Measurements from ENCODE around the gene FBLN2. TPM values are rescaled to one million over a fixed set of nuclear protein-coding genes. Genes with fewer than 3 reads are reported as not detected.

FBLN2 gene
- polyA plus RNA-seq, 1 of the 3 experiments (the other 2 are of a cell fraction), result 5.2 TPM

DNA sequence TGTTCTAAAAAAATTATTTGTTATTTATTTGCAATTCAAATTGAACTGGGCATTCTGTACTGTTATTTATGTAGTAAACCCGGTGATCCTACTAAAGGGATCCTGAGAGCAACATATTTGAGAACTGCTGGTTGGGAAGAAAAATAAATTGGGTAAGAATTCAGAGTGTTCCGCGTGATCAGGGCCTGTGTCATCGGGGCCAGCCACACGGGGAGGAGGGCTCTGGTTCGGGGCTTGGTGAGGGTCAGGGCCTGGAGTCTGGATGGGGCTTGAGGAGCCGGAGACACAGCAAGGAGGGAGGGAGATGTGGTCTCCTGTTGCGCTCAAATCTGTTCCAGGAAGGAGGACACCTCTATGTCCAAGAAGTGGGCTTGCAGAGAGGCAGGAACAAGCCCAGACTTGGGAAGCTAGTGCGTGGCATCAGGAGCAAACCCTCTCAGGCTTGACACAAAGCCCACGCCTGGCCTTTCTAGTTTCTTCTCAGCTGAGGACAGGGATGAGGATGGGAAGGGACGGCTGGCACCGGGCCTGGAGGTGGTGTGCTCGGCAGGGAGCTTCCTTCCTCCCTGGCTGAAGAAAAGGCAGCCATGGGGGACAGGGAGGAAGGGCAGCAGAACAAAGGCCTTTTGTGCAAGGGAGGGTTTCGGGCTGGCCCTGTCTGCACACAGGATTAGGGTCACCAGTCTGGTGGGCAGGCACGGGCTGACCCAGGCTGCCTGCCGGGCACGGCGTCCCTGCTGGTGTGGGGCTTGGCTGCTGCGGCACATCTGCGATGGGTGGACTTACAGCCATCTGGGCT lies 22.9 kb upstream of the FBLN2 start:
- no peaks in the 10 kb centered on the region for H4K20me1 ChIP-seq (ENCODE audit: insufficient read depth)
- CTCF ChIA-PET, result interaction anchor here (0.8 to 1.8 kb wide), 7 partner anchors 10 to 433 kb away, joined by 3 to 12 read pairs (median 4); no protein-coding TSS in a partner anchor
- H3K79me2 ChIP-seq (ENCODE audit: insufficient read depth), result no peaks in the 10 kb centered on the region
- no peaks in the 10 kb centered on the region for H3F3A ChIP-seq (replicated peaks; ENCODE audit: insufficient read depth)
- H3K9ac ChIP-seq, result no peak overlapping the region
- no peak overlapping the region for H3K4me2 ChIP-seq
- no peaks in the 10 kb centered on the region for H3K9me3 ChIP-seq
- H3K9me2 ChIP-seq, result no peaks in the 10 kb centered on the region
- peak overlapping the region; percentile 78; the same call in 1 of the 2 replicates for H2AFZ ChIP-seq (ENCODE audit: low read depth)
- H3K27ac ChIP-seq (ENCODE audit: low read depth in 2 of 2, low read length in 1 of 2), result peak overlapping the region in 1 of 2 experiments; percentile 56; a peak in 2 of 4 replicates
- H3K4me3 ChIP-seq (ENCODE audit: low read depth in 2 of 2, low read length in 1 of 2), result no peak overlapping the region
- 83% methylated on average over 16 of the region's 20 CpGs for WGBS (ENCODE audit: low lambda C conversion rate)
- no peaks in the 10 kb centered on the region for H3K27me3 ChIP-seq (ENCODE audit: insufficient read depth)
- no peaks in the 10 kb centered on the region for H3K36me3 ChIP-seq (replicated peaks in 1 of 2; ENCODE audit: control insufficient read depth in 1 of 2, insufficient read depth in 2 of 2, low read length in 1 of 2)
- peaks cover 0 to 21% of the 10 kb centered on the region in 2 experiments; a peak in 3 of 4 replicates for H3K4me1 ChIP-seq (ENCODE audit: control insufficient read depth in 1 of 2, insufficient read depth in 2 of 2, low read depth in 1 of 2, low read length in 1 of 2)
- TF ChIP-seq YY1 (IDR thresholded peaks at IDR 0.05; ENCODE audit: low read depth) (no peak), POLR2AphosphoS5 (IDR thresholded peaks at IDR 0.05; ENCODE audit: low read depth, low read length) (no peak), CHD2 (IDR thresholded peaks at IDR 0.05; ENCODE audit: low read length, partially characterized antibody) (no peak), TCF12 (IDR thresholded peaks at IDR 0.05) (no peak), NRF1 (IDR thresholded peaks at IDR 0.05; ENCODE audit: low read depth, low read length) (no peak), FOSL2 (IDR thresholded peaks at IDR 0.05; ENCODE audit: borderline replicate concordance, low read depth) (no peak), FOXM1 (IDR thresholded peaks at IDR 0.05; ENCODE audit: low read depth) (no peak)
- no peak for DNase-seq
- POLR2A ChIA-PET, result interaction anchor here (0.8 to 1.4 kb wide), 2 partner anchors 10 to 38 kb away, joined by 3 to 4 read pairs; no protein-coding TSS in a partner anchor

DNA sequence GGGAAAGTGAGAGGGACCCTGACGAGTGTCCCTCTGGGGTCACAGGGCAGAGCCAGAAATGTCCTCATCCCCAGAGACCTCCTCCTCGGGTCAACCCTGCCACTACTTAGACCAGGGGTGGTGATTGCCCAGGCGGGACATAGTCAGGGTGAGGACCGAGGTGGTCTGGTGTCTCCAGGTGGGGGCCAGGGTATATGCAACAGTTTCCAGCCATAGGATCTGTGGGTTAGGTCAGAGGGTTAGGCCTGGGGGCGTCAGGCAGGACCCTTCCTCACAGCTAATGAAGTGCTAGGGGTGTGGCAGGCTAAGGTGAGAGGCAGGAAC lies 22.3 kb upstream of the FBLN2 start:
- CTCF ChIA-PET, result interaction anchor here (0.8 to 1.0 kb wide), 2 partner anchors 27 to 124 kb away, joined by 3 to 4 read pairs; no protein-coding TSS in a partner anchor
- POLR2A ChIA-PET, result interaction anchor here (1.4 kb wide), 1 partner anchor 37 kb away, joined by 4 read pairs; no protein-coding TSS in a partner anchor
- Histone ChIP-seq H3K27me3 (ENCODE audit: insufficient read depth) (no peaks in the 10 kb centered on the region), H3K9me2 (no peaks in the 10 kb centered on the region), H3K27ac (ENCODE audit: low read depth in 2 of 2, low read length in 1 of 2) (no peak overlapping the region; a peak in 1 of 4 replicates), H3F3A (replicated peaks; ENCODE audit: insufficient read depth) (no peaks in the 10 kb centered on the region), H4K20me1 (ENCODE audit: insufficient read depth) (no peaks in the 10 kb centered on the region), H3K4me2 (no peak overlapping the region), H3K9ac (no peak overlapping the region), H3K4me1 (ENCODE audit: control insufficient read depth in 1 of 2, insufficient read depth in 2 of 2, low read depth in 1 of 2, low read length in 1 of 2) (peaks cover 0 to 21% of the 10 kb centered on the region in 2 experiments; a peak in 3 of 4 replicates), H3K9me3 (no peaks in the 10 kb centered on the region), H3K36me3 (replicated peaks in 1 of 2; ENCODE audit: control insufficient read depth in 1 of 2, insufficient read depth in 2 of 2, low read length in 1 of 2) (no peaks in the 10 kb centered on the region), H3K4me3 (ENCODE audit: low read depth in 2 of 2, low read length in 1 of 2) (no peak overlapping the region), H2AFZ (ENCODE audit: low read depth) (no peak overlapping the region), H3K79me2 (ENCODE audit: insufficient read depth) (no peaks in the 10 kb centered on the region)
- WGBS (ENCODE audit: low lambda C conversion rate), result 64% methylated on average over 5 of the region's 5 CpGs
- no peak for TF ChIP-seq JUND (IDR thresholded peaks at IDR 0.05)
- no peak for TF ChIP-seq TAF1 (IDR thresholded peaks at IDR 0.05; ENCODE audit: borderline replicate concordance, low read depth, low read length)
- TF ChIP-seq TEAD4 (IDR thresholded peaks at IDR 0.05; ENCODE audit: borderline replicate concordance, insufficient read depth), result no peak
- TF ChIP-seq FOXJ3 (CRISPR knock-in tag; IDR thresholded peaks at IDR 0.05), result no peak
- TF ChIP-seq EZH2phosphoT487 (IDR thresholded peaks at IDR 0.05; ENCODE audit: borderline replicate concordance, low read depth), result no peak
- no peak for TF ChIP-seq POLR2AphosphoS5 (IDR thresholded peaks at IDR 0.05; ENCODE audit: low read depth, low read length)
- TF ChIP-seq, protein P1, sequence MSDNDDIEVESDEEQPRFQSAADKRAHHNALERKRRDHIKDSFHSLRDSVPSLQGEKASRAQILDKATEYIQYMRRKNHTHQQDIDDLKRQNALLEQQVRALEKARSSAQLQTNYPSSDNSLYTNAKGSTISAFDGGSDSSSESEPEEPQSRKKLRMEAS (IDR thresholded peaks at IDR 0.05; ENCODE audit: low read depth), result no peak
- TF ChIP-seq, protein P2, sequence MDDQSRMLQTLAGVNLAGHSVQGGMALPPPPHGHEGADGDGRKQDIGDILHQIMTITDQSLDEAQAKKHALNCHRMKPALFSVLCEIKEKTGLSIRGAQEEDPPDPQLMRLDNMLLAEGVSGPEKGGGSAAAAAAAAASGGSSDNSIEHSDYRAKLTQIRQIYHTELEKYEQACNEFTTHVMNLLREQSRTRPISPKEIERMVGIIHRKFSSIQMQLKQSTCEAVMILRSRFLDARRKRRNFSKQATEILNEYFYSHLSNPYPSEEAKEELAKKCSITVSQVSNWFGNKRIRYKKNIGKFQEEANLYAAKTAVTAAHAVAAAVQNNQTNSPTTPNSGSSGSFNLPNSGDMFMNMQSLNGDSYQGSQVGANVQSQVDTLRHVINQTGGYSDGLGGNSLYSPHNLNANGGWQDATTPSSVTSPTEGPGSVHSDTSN (IDR thresholded peaks at IDR 0.05), result no peak
- no peak for TF ChIP-seq EP300 (IDR thresholded peaks at IDR 0.05; ENCODE audit: borderline replicate concordance in 1 of 2, low read depth in 1 of 2, low read length in 1 of 2)
- TF ChIP-seq, protein P3, sequence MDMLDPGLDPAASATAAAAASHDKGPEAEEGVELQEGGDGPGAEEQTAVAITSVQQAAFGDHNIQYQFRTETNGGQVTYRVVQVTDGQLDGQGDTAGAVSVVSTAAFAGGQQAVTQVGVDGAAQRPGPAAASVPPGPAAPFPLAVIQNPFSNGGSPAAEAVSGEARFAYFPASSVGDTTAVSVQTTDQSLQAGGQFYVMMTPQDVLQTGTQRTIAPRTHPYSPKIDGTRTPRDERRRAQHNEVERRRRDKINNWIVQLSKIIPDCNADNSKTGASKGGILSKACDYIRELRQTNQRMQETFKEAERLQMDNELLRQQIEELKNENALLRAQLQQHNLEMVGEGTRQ (IDR thresholded peaks at IDR 0.05; ENCODE audit: borderline replicate concordance, low read depth, low read length), result no peak
- TF ChIP-seq NFIC (IDR thresholded peaks at IDR 0.05; ENCODE audit: borderline replicate concordance), result no peak
- TF ChIP-seq YY1 (IDR thresholded peaks at IDR 0.05; ENCODE audit: low read depth), result no peak
- DNase-seq, result no peak

Measured in SK-N-SH (cell line).